H7 (cell line): Measurements from ENCODE around the gene CIDEA. TPM values are rescaled to one million over a fixed set of nuclear protein-coding genes. Genes with fewer than 3 reads are reported as not detected.

ENCODE experiments used
- DNase-seq: peaks from one replicate; pipeline ENCODE4 v3.0.0; 2012
- H3K27me3 ChIP-seq: 2 replicates; pipeline ENCODE4 v1.6.0; 2011; ENCODE audit warnings: mild to moderate bottlenecking, low read length; ENCODE audit not compliant: control insufficient read depth, insufficient read depth
- H3K36me3 ChIP-seq: replicated peaks from 2 replicates; pipeline ENCODE4 v1.5.1; 2011; ENCODE audit warnings: low read length; ENCODE audit not compliant: control insufficient read depth, insufficient read depth
- H3K4me3 ChIP-seq: 2 replicates; pipeline ENCODE4 v1.5.1; 2011; ENCODE audit warnings: low read depth, mild to moderate bottlenecking, control low read depth, low read length, moderate library complexity; ENCODE audit not compliant: insufficient read depth
- total RNA-seq: library from RNA; depleted of rRNA; stranded (reverse); fragments of >200 nt; shearing (Covaris generic); gene quantifications from 2 replicates; pipeline ENCODE4 v1.2.3, GENCODE V29; 2014

CIDEA gene
- total RNA-seq, 1 experiment from 2014 or later = not detected

- H3K4me3 ChIP-seq = no peak overlapping the region
- no peak for DNase-seq
- peaks cover 48% of the 10 kb centered on the region for H3K27me3 ChIP-seq
- no peaks in the 10 kb centered on the region for H3K36me3 ChIP-seq
These were observed 2.9 kb upstream of the CIDEA start for GRCh38 chr18:12251311-12251710.

- Histone ChIP-seq H3K36me3 (no peaks in the 10 kb centered on the region), H3K4me3 (no peak overlapping the region), H3K27me3 (peaks cover 50% of the 10 kb centered on the region)
- DNase-seq = no peak
These were observed 2.1 kb upstream of the CIDEA start for GRCh38 chr18:12252061-12252460.

GRCh38 chr18:12253027-12253426 is 1.1 kb upstream of the CIDEA start:
- DNase-seq = peak; percentile 37
- no peaks in the 10 kb centered on the region for H3K36me3 ChIP-seq
- peaks cover 52% of the 10 kb centered on the region for H3K27me3 ChIP-seq
- H3K4me3 ChIP-seq = no peak overlapping the region; the same call in 1 of the 2 replicates

- peak overlapping the region; percentile 41 for H3K4me3 ChIP-seq
- H3K27me3 ChIP-seq = peaks cover 52% of the 10 kb centered on the region
- H3K36me3 ChIP-seq = no peaks in the 10 kb centered on the region
- peak; percentile 79 for DNase-seq
These were observed 462 bp upstream of the CIDEA start for GRCh38 chr18:12253663-12254135.

- DNase-seq = peak; percentile 79
- H3K27me3 ChIP-seq = peaks cover 52% of the 10 kb centered on the region
- H3K4me3 ChIP-seq = peak overlapping the region; percentile 41
- no peaks in the 10 kb centered on the region for H3K36me3 ChIP-seq
These were observed 805 bp downstream of the CIDEA start for GRCh38 chr18:12254820-12255511.

- H3K27me3 ChIP-seq = peaks cover 52% of the 10 kb centered on the region
- DNase-seq = no peak
These were observed 1.5 kb downstream of the CIDEA start for GRCh38 chr18:12255626-12256026.

GRCh38 chr18:12256951-12257350 is 2.8 kb downstream of the CIDEA start:
- Histone ChIP-seq H3K36me3 (no peaks in the 10 kb centered on the region; the same call in 1 of the 2 replicates), H3K4me3 (no peak overlapping the region), H3K27me3 (peaks cover 48% of the 10 kb centered on the region)
- DNase-seq = no peak

More at GRCh38 chr18:12255626-12256026, 1.5 kb downstream of the CIDEA start:
- H3K4me3 ChIP-seq = no peak overlapping the region
- H3K36me3 ChIP-seq = no peaks in the 10 kb centered on the region; the same call in 1 of the 2 replicates

GRCh38 chr18:12257996-12258718 is 4.0 kb downstream of the CIDEA start:
- H3K4me3 ChIP-seq = no peak overlapping the region
- no peaks in the 10 kb centered on the region; the same call in 1 of the 2 replicates for H3K36me3 ChIP-seq
- DNase-seq = no peak
- H3K27me3 ChIP-seq = peaks cover 37% of the 10 kb centered on the region

GRCh38 chr18:12258719-12259705 is 4.9 kb downstream of the CIDEA start:
- Histone ChIP-seq H3K27me3 (peaks cover 28% of the 10 kb centered on the region), H3K36me3 (no peaks in the 10 kb centered on the region; the same call in 1 of the 2 replicates), H3K4me3 (no peak overlapping the region)
- DNase-seq = no peak

- no peak for DNase-seq
- no peaks in the 10 kb centered on the region; the same call in 1 of the 2 replicates for H3K27me3 ChIP-seq
- H3K36me3 ChIP-seq = no peaks in the 10 kb centered on the region; the same call in 1 of the 2 replicates
- H3K4me3 ChIP-seq = no peak overlapping the region
These were observed 8.6 kb downstream of the CIDEA start for GRCh38 chr18:12262748-12263147.

GRCh38 chr18:12264864-12265263 is 10.7 kb downstream of the CIDEA start:
- Histone ChIP-seq H3K4me3 (no peak overlapping the region), H3K27me3 (no peaks in the 10 kb centered on the region), H3K36me3 (no peaks in the 10 kb centered on the region; the same call in 1 of the 2 replicates)
- DNase-seq = no peak

GRCh38 chr18:12271376-12272235 is 17.4 kb downstream of the CIDEA start:
- no peaks in the 10 kb centered on the region for H3K36me3 ChIP-seq
- peak overlapping the region; percentile 45 for H3K4me3 ChIP-seq
- DNase-seq = peak; percentile 96
- H3K27me3 ChIP-seq = no peaks in the 10 kb centered on the region

- H3K36me3 ChIP-seq = no peaks in the 10 kb centered on the region
- H3K27me3 ChIP-seq = no peaks in the 10 kb centered on the region
These were observed 20.6 kb downstream of the CIDEA start for GRCh38 chr18:12274793-12275192.

More at GRCh38 chr18:12274793-12275192, 20.6 kb downstream of the CIDEA start:
- no peak for DNase-seq
- H3K4me3 ChIP-seq = no peak overlapping the region
